DND-41 (cell line): ENCODE results near the gene ARIH2.

Experiments
- CTCF ChIP-seq: IDR thresholded peaks from 2 replicates; pipeline ENCODE4 v1.5.1; 2012; ENCODE audit warnings: borderline replicate concordance, low read length, moderate library complexity, mild to moderate bottlenecking; ENCODE audit not compliant: poor library complexity, severe bottlenecking; ENCODE audit errors: extremely low read depth
- EZH2 ChIP-seq: IDR thresholded peaks from 3 replicates; pipeline ENCODE4 v1.6.1; 2012; ENCODE audit warnings: borderline replicate concordance, low read depth, mild to moderate bottlenecking, moderate library complexity, low read length, inconsistent platforms; ENCODE audit not compliant: severe bottlenecking

GRCh38 chr3:48957006-48957705, 38.5 kb downstream of the ARIH2 start:
- TF ChIP-seq CTCF (no peak), EZH2 (no peak)
